Measurements from ENCODE around the gene OR2F1.

Gene OR2F1

DNA sequence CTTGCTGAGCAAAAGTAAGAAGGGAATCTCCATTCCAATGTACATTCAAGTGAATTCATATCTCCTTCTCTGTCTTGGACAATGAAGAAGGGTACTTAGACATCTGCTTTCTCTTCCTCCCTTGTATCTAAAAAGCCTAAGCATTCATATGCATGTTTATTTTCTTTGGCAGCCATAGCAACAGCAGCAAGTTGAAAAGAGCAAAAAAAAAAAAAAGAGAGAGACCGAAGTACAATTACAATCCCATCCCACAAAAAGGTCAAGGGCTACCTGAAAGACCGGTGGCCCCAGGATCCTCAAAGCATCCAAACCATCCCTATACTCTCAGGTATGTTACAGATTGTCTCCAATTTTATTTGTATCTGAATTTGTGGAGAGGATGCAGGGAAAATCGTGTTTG is 4.1 kb downstream of the OR2F1 start:
- TF ChIP-seq, protein P1, sequence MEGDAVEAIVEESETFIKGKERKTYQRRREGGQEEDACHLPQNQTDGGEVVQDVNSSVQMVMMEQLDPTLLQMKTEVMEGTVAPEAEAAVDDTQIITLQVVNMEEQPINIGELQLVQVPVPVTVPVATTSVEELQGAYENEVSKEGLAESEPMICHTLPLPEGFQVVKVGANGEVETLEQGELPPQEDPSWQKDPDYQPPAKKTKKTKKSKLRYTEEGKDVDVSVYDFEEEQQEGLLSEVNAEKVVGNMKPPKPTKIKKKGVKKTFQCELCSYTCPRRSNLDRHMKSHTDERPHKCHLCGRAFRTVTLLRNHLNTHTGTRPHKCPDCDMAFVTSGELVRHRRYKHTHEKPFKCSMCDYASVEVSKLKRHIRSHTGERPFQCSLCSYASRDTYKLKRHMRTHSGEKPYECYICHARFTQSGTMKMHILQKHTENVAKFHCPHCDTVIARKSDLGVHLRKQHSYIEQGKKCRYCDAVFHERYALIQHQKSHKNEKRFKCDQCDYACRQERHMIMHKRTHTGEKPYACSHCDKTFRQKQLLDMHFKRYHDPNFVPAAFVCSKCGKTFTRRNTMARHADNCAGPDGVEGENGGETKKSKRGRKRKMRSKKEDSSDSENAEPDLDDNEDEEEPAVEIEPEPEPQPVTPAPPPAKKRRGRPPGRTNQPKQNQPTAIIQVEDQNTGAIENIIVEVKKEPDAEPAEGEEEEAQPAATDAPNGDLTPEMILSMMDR (IDR thresholded peaks at IDR 0.05; ENCODE audit: low read depth, low read length): no peak
- no peak for DNase-seq (ENCODE audit: extremely low read depth, low read depth)

DNA sequence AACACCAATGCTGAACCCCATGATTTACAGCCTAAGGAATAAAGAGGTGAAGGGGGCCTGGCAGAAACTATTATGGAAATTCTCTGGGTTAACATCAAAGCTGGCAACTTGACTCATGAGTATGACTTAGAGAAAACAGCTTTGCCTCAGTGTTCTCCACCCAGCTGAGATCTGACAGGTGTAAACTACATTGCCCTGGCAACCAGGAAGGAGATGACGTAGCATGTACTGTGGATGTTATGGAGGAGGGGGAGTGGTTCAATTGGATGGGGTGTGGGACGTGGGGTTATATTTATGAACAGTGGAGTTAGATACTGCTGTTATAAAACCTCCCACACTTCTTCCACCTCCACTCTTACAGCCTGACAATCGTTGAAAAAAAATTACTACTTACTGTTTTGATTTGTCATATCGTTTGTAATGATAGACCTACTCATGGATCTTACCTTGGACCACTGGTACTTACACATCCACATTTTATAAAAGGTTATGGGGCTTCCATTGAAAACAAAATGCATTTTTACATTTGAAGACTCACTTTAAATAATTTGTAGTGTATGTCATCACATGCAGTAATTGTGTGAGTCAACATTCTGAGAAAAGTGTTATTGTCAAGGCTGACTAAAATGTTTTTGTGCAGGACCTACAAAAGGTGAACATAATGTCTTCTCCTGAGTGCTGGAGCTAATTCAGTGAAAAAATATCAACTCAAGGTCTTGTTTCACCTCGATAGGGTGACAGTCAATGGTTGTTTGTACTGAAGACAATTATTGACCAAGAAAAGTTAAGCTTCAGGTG is 6.4 kb downstream of the OR2F1 start:
- TF ChIP-seq, protein P1 (IDR thresholded peaks at IDR 0.05; ENCODE audit: low read depth, low read length): no peak
- DNase-seq (ENCODE audit: extremely low read depth, low read depth): no peak

DNA sequence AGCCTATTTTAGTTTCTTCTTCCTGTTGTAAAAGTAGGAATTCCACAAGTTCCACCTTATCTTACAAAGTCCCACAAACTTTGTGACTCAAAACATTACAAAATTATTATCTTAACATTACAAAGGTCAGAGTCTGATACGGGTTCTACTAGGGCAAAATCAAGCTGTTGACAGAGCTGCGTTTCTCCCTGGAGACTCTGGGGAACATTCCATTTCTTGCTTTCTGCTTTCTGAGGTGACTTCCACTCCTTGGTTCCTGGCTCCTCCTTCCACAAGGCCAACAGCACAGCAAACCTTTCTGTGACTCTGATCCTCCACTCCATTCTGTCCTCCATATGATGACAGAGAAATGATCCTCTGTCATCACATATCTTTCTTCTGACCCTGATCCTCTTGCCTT is 10.6 kb downstream of the OR2F1 start:
- TF ChIP-seq, protein P1 (IDR thresholded peaks at IDR 0.05; ENCODE audit: low read depth, low read length): no peak
- no peak for DNase-seq (ENCODE audit: extremely low read depth, low read depth)

GRCh38 chr7:143967398-143967797 is 12.8 kb downstream of the OR2F1 start:
- TF ChIP-seq, protein P1 (IDR thresholded peaks at IDR 0.05; ENCODE audit: low read depth, low read length): no peak
- no peak for DNase-seq (ENCODE audit: extremely low read depth, low read depth)

GRCh38 chr7:143973870-143974416 is 19.3 kb downstream of the OR2F1 start:
- no peak for DNase-seq (ENCODE audit: extremely low read depth, low read depth)
- TF ChIP-seq, protein P1 (IDR thresholded peaks at IDR 0.05; ENCODE audit: low read depth, low read length): no peak

DNA sequence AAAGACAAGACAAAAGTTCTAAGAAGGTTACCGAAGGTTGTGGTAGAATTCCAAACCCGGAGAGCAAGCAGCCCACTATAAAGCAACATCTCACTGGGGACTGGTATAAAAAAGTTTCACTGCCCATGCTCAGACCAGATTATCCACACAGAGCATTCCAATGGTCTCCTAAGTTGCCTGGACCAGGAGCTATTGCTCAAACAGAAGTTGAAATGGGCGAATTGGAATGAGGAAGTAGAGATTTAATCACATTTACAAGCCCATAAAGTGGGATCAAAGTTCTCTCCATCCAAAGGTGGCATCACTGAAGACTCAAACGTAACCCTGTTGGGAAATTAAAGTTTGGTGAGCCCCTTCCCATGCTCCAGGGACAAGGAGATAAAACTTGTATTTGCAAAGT is 19.8 kb downstream of the OR2F1 start:
- DNase-seq (ENCODE audit: extremely low read depth, low read depth): no peak
- TF ChIP-seq, protein P1 (IDR thresholded peaks at IDR 0.05; ENCODE audit: low read depth, low read length): no peak

GRCh38 chr7:143975617-143976016 is 21.0 kb downstream of the OR2F1 start:
- TF ChIP-seq, protein P1 (IDR thresholded peaks at IDR 0.05; ENCODE audit: low read depth, low read length): no peak; the same call in 1 of the 2 replicates
- no peak for DNase-seq (ENCODE audit: extremely low read depth, low read depth)

Data from AG09319 (cell line).